ENCODE data around the gene FMNL1.

Gene FMNL1

DNA sequence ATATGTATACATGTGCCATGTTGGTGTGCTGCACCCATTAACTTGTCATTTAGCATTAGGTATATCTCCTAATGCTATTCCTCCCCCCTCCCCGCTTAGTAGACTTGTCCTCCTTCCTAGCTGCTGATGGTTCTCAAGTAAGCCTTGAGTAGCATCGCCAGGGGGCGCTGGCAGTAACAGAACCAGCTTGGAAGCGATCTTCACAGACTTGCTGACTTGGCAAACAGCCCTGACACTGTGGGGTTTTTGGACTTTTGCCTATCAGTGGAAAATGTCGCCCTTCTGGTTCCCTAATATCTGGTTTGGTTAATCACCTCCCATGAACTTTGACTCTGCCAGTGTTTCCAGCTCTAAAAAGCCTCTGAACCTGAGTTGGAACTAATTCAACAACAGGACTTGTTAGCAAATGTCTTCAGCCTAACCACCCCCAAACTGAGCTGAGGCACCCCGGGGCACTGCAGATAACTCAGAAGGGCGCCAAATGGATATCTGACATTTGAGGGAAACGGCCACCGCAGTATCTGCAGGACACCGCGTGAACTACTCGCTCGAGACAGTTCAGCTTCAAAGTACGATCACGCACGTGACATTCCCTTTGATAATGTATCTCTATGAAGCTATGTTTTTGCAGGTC is 55.6 kb downstream of the FMNL1 start:
- FAIRE-seq: peak; percentile 97
- DNase-seq (ENCODE audit: insufficient read length, low spot score): peak; percentile 88

DNA sequence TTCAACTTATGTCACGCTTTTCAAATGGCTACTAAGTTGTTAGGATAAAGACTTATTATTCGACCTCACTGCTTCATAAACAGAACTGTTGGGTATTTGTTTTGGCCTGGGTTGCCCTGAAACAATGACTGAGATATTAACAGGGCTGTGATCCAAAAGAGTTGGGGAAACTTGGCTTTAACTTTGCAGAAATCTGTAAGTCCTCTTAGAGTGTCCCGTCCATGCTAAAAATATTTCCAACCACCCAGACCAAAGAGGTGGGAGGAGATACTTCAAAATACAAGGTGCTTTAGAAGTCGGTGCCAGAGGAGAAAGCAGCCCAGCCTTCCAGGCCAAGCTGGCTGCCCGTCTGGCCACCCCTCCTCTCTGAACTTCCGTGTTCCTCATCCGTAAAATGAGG is 56.3 kb downstream of the FMNL1 start:
- DNase-seq (ENCODE audit: insufficient read length, low spot score) (no peak), FAIRE-seq (peak; percentile 62)

GRCh38 chr17:45279898-45280297 is 58.2 kb downstream of the FMNL1 start:
- no peak for FAIRE-seq
- no peak for DNase-seq (ENCODE audit: insufficient read length, low spot score)

GRCh38 chr17:45282683-45283644 is 61.3 kb downstream of the FMNL1 start:
- FAIRE-seq (no peak), DNase-seq (ENCODE audit: insufficient read length, low spot score) (no peak)

DNA sequence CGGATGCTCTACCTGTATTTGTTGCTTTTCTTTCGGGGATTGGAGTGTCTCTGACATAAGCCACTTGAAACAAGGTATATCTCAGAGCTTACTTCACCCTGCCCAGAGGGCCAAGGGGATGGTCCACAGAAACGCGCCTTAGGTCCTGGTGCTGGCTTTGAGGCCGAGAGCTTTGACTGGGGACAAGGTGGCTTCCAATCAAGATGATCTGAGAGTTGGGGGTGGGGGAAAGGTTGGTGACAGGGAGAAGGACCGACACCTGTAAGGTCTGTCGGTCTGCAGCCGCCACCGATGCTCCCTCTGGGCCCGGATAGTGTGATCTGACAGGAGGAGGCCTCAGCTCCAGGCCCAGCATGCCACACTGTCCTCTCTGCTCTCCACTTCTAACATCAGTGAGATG is 62.0 kb downstream of the FMNL1 start:
- FAIRE-seq: no peak

GRCh38 chr17:45284176-45285140 is 62.8 kb downstream of the FMNL1 start:
- DNase-seq (ENCODE audit: insufficient read length, low spot score) (no peak), FAIRE-seq (peak; percentile 49)

More for the DNA sequence above, 62.0 kb downstream of the FMNL1 start:
- DNase-seq (ENCODE audit: insufficient read length, low spot score): no peak

DNA sequence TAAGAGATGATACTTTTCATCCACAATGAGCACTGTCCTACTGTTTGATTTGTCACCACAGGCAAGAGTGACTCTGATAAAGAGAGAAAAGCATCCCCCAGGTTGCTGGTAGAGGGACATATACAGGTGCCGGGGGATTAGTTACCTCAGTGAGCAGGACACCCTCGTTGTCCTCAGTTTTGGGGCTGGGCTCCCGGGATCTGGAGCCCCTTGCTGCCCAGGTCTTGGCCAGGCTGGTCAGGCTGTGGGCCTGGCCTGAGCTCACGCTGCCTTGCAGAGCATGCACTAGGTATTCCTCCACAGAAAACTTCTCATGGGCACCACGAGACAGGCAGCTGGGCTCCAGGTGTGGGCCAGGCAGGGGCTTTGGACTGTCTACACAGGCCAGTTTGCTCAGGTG is 64.6 kb downstream of the FMNL1 start:
- DNase-seq (ENCODE audit: insufficient read length, low spot score): no peak

DNA sequence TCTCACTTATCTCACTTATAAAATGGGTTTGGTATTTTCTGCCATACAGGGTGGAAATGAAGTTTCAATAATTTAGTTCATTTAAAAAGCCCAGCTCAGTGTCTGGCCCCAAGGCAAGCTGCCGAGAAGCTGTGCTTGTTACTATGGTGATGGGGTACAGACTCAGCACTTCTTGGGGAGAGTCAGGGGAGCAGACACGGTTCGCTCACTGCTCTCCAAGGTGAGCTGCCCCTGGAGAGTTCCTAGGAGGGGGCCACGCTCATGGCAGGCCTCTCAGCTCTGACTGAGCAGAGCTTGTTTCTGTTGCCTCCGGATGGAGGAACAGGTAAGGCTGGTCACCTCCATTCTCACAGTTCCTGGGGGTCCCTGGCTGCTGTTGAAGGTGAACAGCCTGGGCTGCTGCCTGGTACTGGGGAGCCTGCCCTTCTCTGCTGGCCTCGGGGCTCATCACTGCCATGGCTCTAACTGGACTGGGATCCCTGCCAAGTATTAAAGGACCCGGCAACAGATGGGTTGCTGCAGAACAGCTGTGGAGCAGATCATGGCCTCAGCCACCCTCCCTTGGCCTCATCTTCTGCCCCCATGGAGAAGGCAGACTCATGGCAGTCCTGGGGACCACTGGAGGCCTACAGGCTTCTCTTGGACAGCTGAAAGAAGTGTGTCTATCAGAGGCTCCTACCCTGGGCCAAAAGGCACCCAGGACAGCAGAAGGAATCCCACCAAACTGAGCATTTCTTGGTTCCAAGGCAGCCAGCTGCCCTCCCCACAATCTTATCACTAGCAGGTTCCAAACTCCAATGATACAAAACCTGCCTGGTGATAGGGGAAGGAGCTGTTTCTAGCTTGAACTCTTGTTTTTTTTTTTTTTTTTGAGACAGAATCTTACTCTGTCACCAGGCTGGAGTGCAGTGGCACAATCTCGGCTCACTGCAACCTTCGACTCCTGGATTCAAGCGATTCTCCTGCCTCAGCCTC is 66.1 kb downstream of the FMNL1 start:
- DNase-seq (ENCODE audit: insufficient read length, low spot score) (no peak), FAIRE-seq (no peak)

More for the DNA sequence above, 64.6 kb downstream of the FMNL1 start:
- no peak for FAIRE-seq

DNA sequence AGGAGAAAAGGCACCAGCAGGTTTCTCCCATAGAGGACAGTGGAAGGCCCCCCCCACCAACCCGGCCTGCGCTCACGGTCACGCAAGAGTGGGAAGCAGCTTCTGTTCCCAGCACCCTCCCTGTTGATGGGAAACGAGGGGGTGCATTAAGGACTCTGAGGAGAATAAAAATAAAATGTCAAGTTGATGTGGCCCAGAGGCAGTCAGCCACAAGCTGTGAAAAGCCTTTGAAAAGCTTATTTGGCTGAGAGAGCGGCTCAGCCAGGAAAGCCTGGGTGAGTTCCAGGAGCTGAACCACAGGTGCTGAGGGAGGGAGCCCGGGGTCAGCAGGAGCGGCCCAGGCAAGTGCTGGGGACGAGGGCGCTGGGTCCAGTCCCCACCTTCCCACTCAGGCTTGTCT is 67.1 kb downstream of the FMNL1 start:
- no peak for FAIRE-seq
- no peak for DNase-seq (ENCODE audit: insufficient read length, low spot score)

- FAIRE-seq (no peak), DNase-seq (ENCODE audit: insufficient read length, low spot score) (no peak)
Measured at GRCh38 chr17:45289301-45290268, 67.9 kb downstream of the FMNL1 start.

DNA sequence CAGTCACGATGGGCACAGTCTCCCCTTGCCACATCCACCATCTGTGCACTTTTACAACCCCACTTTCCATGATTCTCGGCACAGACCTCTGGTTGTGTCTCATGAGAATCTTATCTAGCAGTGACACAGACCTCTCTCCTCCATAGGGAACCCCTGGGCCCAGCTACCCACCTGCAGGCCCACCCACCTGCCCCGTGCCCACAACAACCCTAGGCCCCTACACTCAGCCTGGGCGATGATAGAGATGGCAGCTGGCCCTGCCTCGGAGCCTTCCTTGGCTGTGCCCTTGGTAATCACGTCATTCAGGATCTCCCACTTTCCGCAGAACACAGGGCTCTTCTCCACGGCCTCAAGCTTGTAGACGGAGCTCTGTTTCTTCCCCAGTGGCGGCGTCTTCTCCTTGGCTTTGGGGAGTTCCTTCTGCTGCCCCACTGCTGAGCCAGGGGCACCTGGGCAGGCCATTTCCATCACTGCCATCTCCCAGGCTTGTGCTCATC is 68.6 kb downstream of the FMNL1 start:
- DNase-seq (ENCODE audit: insufficient read length, low spot score) (no peak), FAIRE-seq (no peak)

DNA sequence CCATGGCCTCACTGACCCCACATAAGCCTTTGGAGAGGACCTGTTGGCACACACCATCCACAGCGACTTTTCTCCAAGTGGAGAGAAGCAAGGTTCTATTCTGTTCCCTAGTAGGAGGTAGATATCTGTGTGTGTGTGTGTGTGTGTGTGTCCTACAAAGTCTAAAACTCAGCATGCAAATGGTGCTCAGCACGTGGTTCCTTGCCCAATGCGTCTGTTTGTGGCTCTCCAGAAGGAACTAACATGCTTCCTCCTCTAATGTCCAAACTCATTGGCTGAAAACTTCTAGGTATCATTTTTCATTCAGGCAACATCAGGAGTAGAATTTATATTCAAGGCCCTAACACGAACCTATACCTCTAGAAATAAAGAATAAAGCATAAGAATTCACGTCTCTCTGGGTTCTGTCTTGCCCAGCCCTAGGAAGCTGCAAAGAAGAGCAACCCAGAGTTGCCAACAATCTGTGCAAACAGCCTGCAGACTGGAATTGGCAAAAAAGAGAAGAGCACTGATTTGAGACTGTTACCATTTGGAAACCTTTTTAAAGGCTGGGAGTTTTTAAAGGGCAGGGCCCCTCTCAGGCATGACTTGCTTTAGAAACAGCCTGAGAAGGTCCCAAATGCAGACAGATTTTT is 69.6 kb downstream of the FMNL1 start:
- DNase-seq (ENCODE audit: insufficient read length, low spot score) (no peak), FAIRE-seq (peak; percentile 39)

DNA sequence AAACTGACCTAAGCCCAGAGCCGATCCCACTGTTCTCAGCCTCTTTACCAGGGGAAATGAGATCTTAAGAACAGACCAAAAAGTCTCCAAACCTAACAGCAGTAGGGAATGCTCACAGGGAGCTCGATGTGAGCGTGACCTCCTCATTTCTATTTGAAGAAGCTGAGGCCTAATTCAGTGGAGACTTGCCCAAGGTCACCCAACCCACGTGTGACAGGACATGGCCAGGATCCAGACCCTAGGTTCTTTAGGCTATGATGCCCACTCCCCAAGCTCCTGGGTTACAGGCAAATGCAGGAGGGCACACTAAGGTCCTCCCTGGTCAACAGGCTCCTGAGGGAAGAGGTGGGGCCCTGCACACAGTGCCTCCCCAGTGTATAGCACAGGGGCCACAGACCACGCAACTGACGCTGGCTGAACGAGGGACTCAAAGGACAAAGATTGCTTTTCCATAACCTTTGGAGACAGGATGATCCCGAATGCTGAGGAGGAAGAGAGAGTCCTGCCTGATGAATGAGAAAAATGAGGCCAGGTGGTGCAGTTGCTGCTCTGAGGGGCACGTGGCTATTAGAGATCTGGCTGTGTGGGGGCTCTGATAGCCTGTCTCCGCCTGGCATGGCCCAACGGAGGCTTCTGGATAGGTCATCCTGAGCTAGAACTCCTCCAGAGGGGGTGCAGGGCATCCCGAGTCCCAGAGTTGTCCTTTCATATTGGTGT is 71.2 kb downstream of the FMNL1 start:
- no peak for DNase-seq (ENCODE audit: insufficient read length, low spot score)
- no peak for FAIRE-seq

GRCh38 chr17:45293413-45294211 is 71.9 kb downstream of the FMNL1 start:
- DNase-seq (ENCODE audit: insufficient read length, low spot score) (no peak), FAIRE-seq (peak; percentile 18)

GRCh38 chr17:45294506-45294905 is 72.8 kb downstream of the FMNL1 start:
- DNase-seq (ENCODE audit: insufficient read length, low spot score) (no peak), FAIRE-seq (no peak)
